HG02852 (cell line): ENCODE measurements around the gene MAGEB10.
"Not testable (repeated sequence)": the region's sequence is repeated elsewhere in the genome, so short reads cannot be mapped to it uniquely, and the experiment has no call there.

Experiments
- ATAC-seq: cut with Tn5 transposase; IDR thresholded peaks from one replicate; pipeline ENCODE4 v1.9.1; 2021; ENCODE audit warnings: mild to moderate bottlenecking, moderate library complexity; ENCODE audit not compliant: unreplicated experiment

MAGEB10 gene

GRCh38 chrX:27807690-27808089 lies at the start of gene MAGEB10:
Gene MAGEB10, plus strand, starts transcription at chrX:27807990. Its CDS starts 13,317 bp downstream, at chrX:27821307.
- ATAC-seq, result no peak

GRCh38 chrX:27765718-27766117 lies 42.1 kb upstream of the MAGEB10 start:
- ATAC-seq, result no peak

- ATAC-seq, result no peak
Observed at GRCh38 chrX:27767387-27767786, 40.4 kb upstream of the MAGEB10 start.

- no peak for ATAC-seq
Observed at GRCh38 chrX:27775984-27776383, 31.8 kb upstream of the MAGEB10 start.

GRCh38 chrX:27796640-27797257 lies 11.0 kb upstream of the MAGEB10 start:
- no peak for ATAC-seq

GRCh38 chrX:27797575-27797974 lies 10.2 kb upstream of the MAGEB10 start:
- ATAC-seq, result no peak

GRCh38 chrX:27808226-27808625 lies 436 bp downstream of the MAGEB10 start:
- no peak for ATAC-seq

GRCh38 chrX:27808991-27809859 lies 1.4 kb downstream of the MAGEB10 start:
- not testable (repeated sequence) for ATAC-seq

GRCh38 chrX:27815209-27815608 lies 7.4 kb downstream of the MAGEB10 start:
- ATAC-seq, result no peak

- ATAC-seq, result no peak
Observed at GRCh38 chrX:27823812-27824211, 16.0 kb downstream of the MAGEB10 start.

- no peak for ATAC-seq
Observed at GRCh38 chrX:27838185-27838584, 30.4 kb downstream of the MAGEB10 start.

GRCh38 chrX:27840881-27841280 lies 33.1 kb downstream of the MAGEB10 start:
- ATAC-seq, result no peak

- no peak for ATAC-seq
Observed at GRCh38 chrX:27842859-27843258, 35.1 kb downstream of the MAGEB10 start.

- no peak for ATAC-seq
Observed at GRCh38 chrX:27860337-27860736, 52.5 kb downstream of the MAGEB10 start.

GRCh38 chrX:27863809-27864208 lies 56.0 kb downstream of the MAGEB10 start:
- no peak for ATAC-seq
